ENCODE data around the gene ADAMTS17. TPM values are rescaled to one million over a fixed set of nuclear protein-coding genes. Genes with fewer than 3 reads are reported as not detected.

The ADAMTS17 gene
- total and polyA plus RNA-seq, 9 of the 15 experiments (the other 6 are each of a cell fraction or from before 2014, with no cell fraction given), result 0.01 to 0.14 (median 0.07) TPM; not detected in 6

DNA sequence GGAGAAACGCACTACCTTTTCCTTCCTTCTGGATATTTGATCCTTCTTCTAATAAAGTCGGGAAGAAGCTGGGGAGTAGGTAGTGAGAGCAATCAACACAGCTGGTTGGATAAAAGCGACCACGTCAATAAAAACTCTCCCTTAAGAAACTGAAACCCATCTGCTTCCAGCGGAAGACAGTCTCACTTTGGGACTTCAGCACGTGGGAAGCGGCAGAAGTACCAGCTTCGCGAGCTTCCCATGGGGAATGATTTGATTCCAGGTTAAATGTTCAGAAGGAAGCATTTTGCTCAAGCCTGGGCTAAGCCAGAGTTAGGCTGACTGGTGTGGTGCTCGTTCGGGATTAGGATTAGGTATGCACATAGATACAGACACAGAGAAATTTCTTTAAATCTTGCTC is 346.2 kb downstream of the ADAMTS17 start:
- Histone ChIP-seq H3K36me3 (ENCODE audit: control insufficient read depth, insufficient read depth, low read length) (no peaks in the 10 kb centered on the region), H3K27me3 (ENCODE audit: control insufficient read depth in 2 of 2, insufficient read depth in 2 of 2, low read length in 2 of 2) (peaks cover 16 to 66% of the 10 kb centered on the region in 2 experiments; a peak in 4 of 5 replicates), H4K20me1 (replicated peaks; ENCODE audit: control insufficient read depth, insufficient read depth, low read length) (no peaks in the 10 kb centered on the region), H3K9me1 (ENCODE audit: control insufficient read depth, insufficient read depth, low read length) (no peaks in the 10 kb centered on the region), H3K9ac (ENCODE audit: insufficient read depth in 1 of 2, low read depth in 2 of 2, low read length in 2 of 2) (no peak overlapping the region), H3K9me3 (replicated peaks; ENCODE audit: control insufficient read depth, insufficient read depth, low read depth, low read length) (no peaks in the 10 kb centered on the region), H3K4me3 (no peak overlapping the region), H3K79me2 (ENCODE audit: control insufficient read depth, insufficient read depth, low read length) (no peaks in the 10 kb centered on the region), H3K4me2 (ENCODE audit: insufficient read depth, low read length) (no peak overlapping the region), H2AFZ (ENCODE audit: low read depth, low read length) (no peak overlapping the region), H3K27ac (ENCODE audit: extremely low read depth, low read depth, low read length) (no peak overlapping the region), H3K4me1 (replicated peaks in 1 of 2; ENCODE audit: control insufficient read depth in 2 of 2, insufficient read depth in 2 of 2, low read length in 2 of 2) (no peaks in the 10 kb centered on the region)
- no peak for FAIRE-seq
- POLR2A ChIA-PET, result interaction anchor here (1.3 kb wide), 1 partner anchor 13 kb away, joined by 4 read pairs; no protein-coding TSS in a partner anchor
- in situ Hi-C loops (cut with MboI) (no loop called here), intact Hi-C loops (cut with micrococcal nuclease) (no loop called here)
- no peak for DNase-seq (ENCODE audit: extremely low read depth in 1 of 4, low spot score in 3 of 4)
- WGBS (ENCODE audit: insufficient coverage, low coverage, missing lambda C conversion rate), result under 1% methylated on average over 11 of the region's 11 CpGs
- CTCF ChIA-PET (ENCODE audit: low intra/inter-chr PET ratio), result no interaction called here
- no peak for ATAC-seq
- TF ChIP-seq BCL6 (CRISPR knock-in tag; IDR thresholded peaks at IDR 0.05) (no peak), EHMT2 (IDR thresholded peaks at IDR 0.05) (no peak), ZNF431 (CRISPR knock-in tag; IDR thresholded peaks at IDR 0.05) (no peak), EP400 (IDR thresholded peaks at IDR 0.05) (no peak), TFAM (CRISPR knock-in tag; conservative IDR thresholded peaks at IDR 0.05) (no peak), ZNF224 (CRISPR knock-in tag; IDR thresholded peaks at IDR 0.05) (no peak)
- TF ChIP-seq, protein P1, sequence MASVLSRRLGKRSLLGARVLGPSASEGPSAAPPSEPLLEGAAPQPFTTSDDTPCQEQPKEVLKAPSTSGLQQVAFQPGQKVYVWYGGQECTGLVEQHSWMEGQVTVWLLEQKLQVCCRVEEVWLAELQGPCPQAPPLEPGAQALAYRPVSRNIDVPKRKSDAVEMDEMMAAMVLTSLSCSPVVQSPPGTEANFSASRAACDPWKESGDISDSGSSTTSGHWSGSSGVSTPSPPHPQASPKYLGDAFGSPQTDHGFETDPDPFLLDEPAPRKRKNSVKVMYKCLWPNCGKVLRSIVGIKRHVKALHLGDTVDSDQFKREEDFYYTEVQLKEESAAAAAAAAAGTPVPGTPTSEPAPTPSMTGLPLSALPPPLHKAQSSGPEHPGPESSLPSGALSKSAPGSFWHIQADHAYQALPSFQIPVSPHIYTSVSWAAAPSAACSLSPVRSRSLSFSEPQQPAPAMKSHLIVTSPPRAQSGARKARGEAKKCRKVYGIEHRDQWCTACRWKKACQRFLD (CRISPR knock-in tag; IDR thresholded peaks at IDR 0.05), result no peak
- BruUV-seq (replicated peaks), result no TSS peak
